ENCODE data around the gene HPS4. TPM values are rescaled to one million over a fixed set of nuclear protein-coding genes. Genes with fewer than 3 reads are reported as not detected.

The HPS4 gene
- total RNA-seq, 1 experiment from 2014 or later, result 19.9 TPM

DNA sequence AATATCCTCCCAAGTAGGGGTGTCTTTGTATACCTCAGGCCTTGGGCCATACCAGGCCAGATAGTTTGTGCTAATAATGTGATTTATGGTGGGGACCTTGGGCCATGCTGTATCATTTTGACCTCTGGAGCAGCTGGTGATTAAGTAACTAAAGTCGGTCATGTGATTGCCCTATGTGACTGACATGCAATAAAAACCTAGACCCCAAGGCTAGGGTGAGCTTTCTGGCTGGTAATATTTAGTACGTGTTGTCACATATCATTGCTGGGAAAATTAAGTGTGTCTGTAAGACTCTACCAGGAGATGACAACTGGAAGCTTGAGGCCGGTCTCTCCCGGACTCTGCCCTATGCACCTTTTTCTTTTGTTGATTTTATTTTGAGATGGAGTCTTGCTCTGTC, 41.3 kb upstream of the HPS4 start:
- H3K9ac ChIP-seq (ENCODE audit: low read length), result no peak overlapping the region
- H3K27me3 ChIP-seq (ENCODE audit: low read length), result no peaks in the 10 kb centered on the region
- H3K4me3 ChIP-seq (ENCODE audit: low read length), result no peak overlapping the region
- BruUV-seq (replicated peaks), result no TSS peak
- no peaks in the 10 kb centered on the region for H3K9me3 ChIP-seq (ENCODE audit: low read length)
- H3K4me1 ChIP-seq (ENCODE audit: insufficient read depth, low read length), result no peaks in the 10 kb centered on the region
- CTCF ChIA-PET, result no interaction called here
- H3F3A ChIP-seq (ENCODE audit: low read length, unreplicated experiment), result no peaks in the 10 kb centered on the region
- no peak for DNase-seq
- H3K79me2 ChIP-seq (ENCODE audit: low read length), result no peaks in the 10 kb centered on the region
- ATAC-seq, result no peak
- intact Hi-C loops (cut with micrococcal nuclease), result no loop called here
- H3K9me2 ChIP-seq (replicated peaks; ENCODE audit: low read length), result no peaks in the 10 kb centered on the region
- no peak overlapping the region for H3K4me2 ChIP-seq (ENCODE audit: low read length)
- H4K20me1 ChIP-seq (ENCODE audit: low read length), result no peaks in the 10 kb centered on the region
- POLR2A ChIA-PET (ENCODE audit: unreplicated experiment), result no interaction called here
- H3K27ac ChIP-seq (ENCODE audit: low read length), result no peak overlapping the region
- no peak for TF ChIP-seq EZH2phosphoT487 (IDR thresholded peaks at IDR 0.05; ENCODE audit: borderline replicate concordance, low read length)
- TF ChIP-seq CTCF (conservative IDR thresholded peaks at IDR 0.05; ENCODE audit: low read depth, low read length), result no peak
- TF ChIP-seq EZH2 (IDR thresholded peaks at IDR 0.05; ENCODE audit: low read length, unreplicated experiment), result no peak
- no peak overlapping the region for H2AFZ ChIP-seq (ENCODE audit: low read length)
- H3K36me3 ChIP-seq (ENCODE audit: low read depth, low read length), result no peaks in the 10 kb centered on the region

DNA sequence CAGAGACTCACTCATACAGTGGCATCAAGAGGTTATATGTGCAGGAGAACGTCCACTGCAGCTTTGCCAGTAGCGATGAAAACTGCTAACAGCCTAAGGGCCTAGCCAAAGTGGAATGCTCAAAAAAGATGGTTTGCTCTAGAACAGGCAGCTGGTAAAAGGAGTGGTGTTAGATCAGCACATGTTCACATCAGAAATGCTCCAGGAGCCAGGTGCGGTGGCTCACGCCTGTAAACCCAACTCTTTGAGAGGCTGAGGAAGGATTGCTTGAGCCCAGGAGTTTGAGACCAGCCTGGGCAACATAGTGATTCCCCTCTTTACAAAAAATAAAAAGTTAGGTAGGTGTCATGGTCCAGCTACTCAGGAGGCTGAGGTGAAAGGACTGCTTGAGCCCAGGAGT, 39.0 kb upstream of the HPS4 start:
- Histone ChIP-seq H3K9ac (ENCODE audit: low read length) (no peak overlapping the region), H3K9me3 (ENCODE audit: low read length) (no peaks in the 10 kb centered on the region), H3K4me3 (ENCODE audit: low read length) (no peak overlapping the region), H3K4me1 (ENCODE audit: insufficient read depth, low read length) (no peaks in the 10 kb centered on the region), H4K20me1 (ENCODE audit: low read length) (no peaks in the 10 kb centered on the region), H2AFZ (ENCODE audit: low read length) (no peak overlapping the region), H3K27ac (ENCODE audit: low read length) (no peak overlapping the region), H3K4me2 (ENCODE audit: low read length) (no peak overlapping the region), H3K36me3 (ENCODE audit: low read depth, low read length) (no peaks in the 10 kb centered on the region), H3F3A (ENCODE audit: low read length, unreplicated experiment) (no peaks in the 10 kb centered on the region), H3K9me2 (replicated peaks; ENCODE audit: low read length) (no peaks in the 10 kb centered on the region), H3K79me2 (ENCODE audit: low read length) (no peaks in the 10 kb centered on the region), H3K27me3 (ENCODE audit: low read length) (no peaks in the 10 kb centered on the region)
- ATAC-seq, result no peak
- ChIA-PET POLR2A (ENCODE audit: unreplicated experiment) (no interaction called here), CTCF (no interaction called here)
- intact Hi-C loops (cut with micrococcal nuclease), result no loop called here
- TF ChIP-seq EZH2 (IDR thresholded peaks at IDR 0.05; ENCODE audit: low read length, unreplicated experiment) (no peak), CTCF (conservative IDR thresholded peaks at IDR 0.05; ENCODE audit: low read depth, low read length) (no peak), EZH2phosphoT487 (IDR thresholded peaks at IDR 0.05; ENCODE audit: borderline replicate concordance, low read length) (no peak)
- no peak for DNase-seq
- no TSS peak for BruUV-seq (replicated peaks)

- POLR2A ChIA-PET (ENCODE audit: unreplicated experiment), result no interaction called here
- H3K4me3 ChIP-seq (ENCODE audit: low read length), result no peak overlapping the region
- TF ChIP-seq EZH2 (IDR thresholded peaks at IDR 0.05; ENCODE audit: low read length, unreplicated experiment) (no peak), CTCF (conservative IDR thresholded peaks at IDR 0.05; ENCODE audit: low read depth, low read length) (no peak), EZH2phosphoT487 (IDR thresholded peaks at IDR 0.05; ENCODE audit: borderline replicate concordance, low read length) (no peak)
- intact Hi-C loops (cut with micrococcal nuclease), result no loop called here
- DNase-seq, result no peak
- no peak overlapping the region for H3K27ac ChIP-seq (ENCODE audit: low read length)
- CTCF ChIA-PET, result no interaction called here
- no peaks in the 10 kb centered on the region for H4K20me1 ChIP-seq (ENCODE audit: low read length)
- H3K9me3 ChIP-seq (ENCODE audit: low read length), result no peaks in the 10 kb centered on the region
- ATAC-seq, result no peak
- H3K4me2 ChIP-seq (ENCODE audit: low read length), result no peak overlapping the region
- no peak overlapping the region for H2AFZ ChIP-seq (ENCODE audit: low read length)
- H3K9ac ChIP-seq (ENCODE audit: low read length), result no peak overlapping the region
- H3K9me2 ChIP-seq (replicated peaks; ENCODE audit: low read length), result no peaks in the 10 kb centered on the region
- no peaks in the 10 kb centered on the region for H3K79me2 ChIP-seq (ENCODE audit: low read length)
- H3F3A ChIP-seq (ENCODE audit: low read length, unreplicated experiment), result no peaks in the 10 kb centered on the region
- H3K36me3 ChIP-seq (ENCODE audit: low read depth, low read length), result no peaks in the 10 kb centered on the region
- no peaks in the 10 kb centered on the region for H3K4me1 ChIP-seq (ENCODE audit: insufficient read depth, low read length)
- BruUV-seq (replicated peaks), result no TSS peak
- H3K27me3 ChIP-seq (ENCODE audit: low read length), result no peaks in the 10 kb centered on the region
Measured at GRCh38 chr22:26522012-26522411, 38.4 kb upstream of the HPS4 start.

All from PC-3 (cell line).